Measurements from ENCODE around the gene BABAM2.

Gene BABAM2

GRCh38 chr2:28292491-28292890 lies 402.0 kb downstream of the BABAM2 start:
- no peak for DNase-seq

- DNase-seq: no peak
Observed at GRCh38 chr2:28293416-28293815, 402.9 kb downstream of the BABAM2 start.

- DNase-seq: no peak
Observed at GRCh38 chr2:28294451-28294850, 403.9 kb downstream of the BABAM2 start.

- no peak for DNase-seq
Observed at GRCh38 chr2:28296243-28296642, 405.7 kb downstream of the BABAM2 start.

- no peak for DNase-seq
Observed at GRCh38 chr2:28296904-28297303, 406.4 kb downstream of the BABAM2 start.

GRCh38 chr2:28297531-28297930 lies 407.0 kb downstream of the BABAM2 start:
- DNase-seq: no peak

- no peak for DNase-seq
Observed at GRCh38 chr2:28298406-28298805, 407.9 kb downstream of the BABAM2 start.

GRCh38 chr2:28300485-28301341 lies 410.2 kb downstream of the BABAM2 start:
- no peak for DNase-seq

GRCh38 chr2:28305202-28305601 lies 414.7 kb downstream of the BABAM2 start:
- DNase-seq: no peak

GRCh38 chr2:28310107-28310506 lies 419.6 kb downstream of the BABAM2 start:
- DNase-seq: peak; percentile 35

GRCh38 chr2:28311660-28312249 lies 421.2 kb downstream of the BABAM2 start:
- DNase-seq: no peak

- no peak for DNase-seq
Observed at GRCh38 chr2:28312307-28313219, 422.0 kb downstream of the BABAM2 start.

- no peak for DNase-seq
Observed at GRCh38 chr2:28313220-28313784, 422.8 kb downstream of the BABAM2 start.

- no peak for DNase-seq
Observed at GRCh38 chr2:28314968-28315367, 424.4 kb downstream of the BABAM2 start.

- no peak for DNase-seq
Observed at GRCh38 chr2:28316546-28317335, 426.2 kb downstream of the BABAM2 start.

- no peak for DNase-seq
Observed at GRCh38 chr2:28317390-28317789, 426.9 kb downstream of the BABAM2 start.

- DNase-seq: no peak
Observed at GRCh38 chr2:28318023-28318422, 427.5 kb downstream of the BABAM2 start.

- no peak for DNase-seq
Observed at GRCh38 chr2:28318462-28319117, 428.1 kb downstream of the BABAM2 start.

- DNase-seq: no peak
Observed at GRCh38 chr2:28319118-28320008, 428.8 kb downstream of the BABAM2 start.

GRCh38 chr2:28320009-28320365 lies 429.5 kb downstream of the BABAM2 start:
- no peak for DNase-seq

- no peak for DNase-seq
Observed at GRCh38 chr2:28320371-28320770, 429.8 kb downstream of the BABAM2 start.
